Activated naive CD4-positive, alpha-beta T cell treated with anti-CD3 and anti-CD28 coated beads, Interleukin-2, amount 10 ng/mL, durations not matched to agents 7 days and 5 days (primary cell): ENCODE data around the gene TBC1D20.
"Not testable (repeated sequence)": the region's sequence is repeated elsewhere in the genome, so short reads cannot be mapped to it uniquely, and the experiment has no call there.

Experiments
- CTCF ChIA-PET: fragments of 350-600 bp; sonication (Branson Sonifier 250); formaldehyde crosslinking; loops from one replicate; lab custom pipeline; 2021; ENCODE audit warnings: antibody characterized with exemption; lab: Charles Lee
- DNase-seq: peaks from one replicate; pipeline ENCODE4 v3.0.0-alpha.2; 2020
- H3K27ac Mint-ChIP-seq: one replicate; pipeline ENCODE4 v1.8.0; 2021; ENCODE audit warnings: mild to moderate bottlenecking, moderate library complexity, mixed read lengths
- H3K27me3 Mint-ChIP-seq: one replicate; pipeline ENCODE4 v1.8.0; 2021; ENCODE audit warnings: mild to moderate bottlenecking, mixed read lengths
- H3K36me3 Mint-ChIP-seq: one replicate; pipeline ENCODE4 v1.8.0; 2021; ENCODE audit warnings: mixed read lengths
- H3K4me1 Mint-ChIP-seq: one replicate; pipeline ENCODE4 v1.8.0; 2021; ENCODE audit warnings: mixed read lengths
- H3K4me3 Mint-ChIP-seq: one replicate; pipeline ENCODE4 v1.8.0; 2021; ENCODE audit warnings: mild to moderate bottlenecking, moderate library complexity, mixed read lengths
- H3K9me3 Mint-ChIP-seq: one replicate; pipeline ENCODE4 v1.8.0; 2021; ENCODE audit warnings: mixed read lengths

The TBC1D20 gene

GRCh38 chr20:462199-462991, at the start of gene TBC1D20:
TSS of gene TBC1D20 (minus strand) at chr20:462533. CDS start at chr20:462405, 128 bp downstream.
- peak within 1 kb of the TSS; percentile 95 for H3K27ac Mint-ChIP-seq
- H3K36me3 Mint-ChIP-seq = peaks cover 9% of the 10 kb centered on the region
- CTCF ChIA-PET = interaction anchor here (1.0 to 1.3 kb wide), 3 partner anchors 17 to 100 kb away, joined by 3 to 5 read pairs (median 3); no protein-coding TSS in a partner anchor
- H3K4me3 Mint-ChIP-seq = peak within 1 kb of the TSS; percentile 89
- peaks cover 2% of the 10 kb centered on the region for H3K9me3 Mint-ChIP-seq
- peaks cover 4% of the 10 kb centered on the region for H3K27me3 Mint-ChIP-seq
- peak; percentile 87 for DNase-seq
- H3K4me1 Mint-ChIP-seq = peaks cover 44% of the 10 kb centered on the region

DNA sequence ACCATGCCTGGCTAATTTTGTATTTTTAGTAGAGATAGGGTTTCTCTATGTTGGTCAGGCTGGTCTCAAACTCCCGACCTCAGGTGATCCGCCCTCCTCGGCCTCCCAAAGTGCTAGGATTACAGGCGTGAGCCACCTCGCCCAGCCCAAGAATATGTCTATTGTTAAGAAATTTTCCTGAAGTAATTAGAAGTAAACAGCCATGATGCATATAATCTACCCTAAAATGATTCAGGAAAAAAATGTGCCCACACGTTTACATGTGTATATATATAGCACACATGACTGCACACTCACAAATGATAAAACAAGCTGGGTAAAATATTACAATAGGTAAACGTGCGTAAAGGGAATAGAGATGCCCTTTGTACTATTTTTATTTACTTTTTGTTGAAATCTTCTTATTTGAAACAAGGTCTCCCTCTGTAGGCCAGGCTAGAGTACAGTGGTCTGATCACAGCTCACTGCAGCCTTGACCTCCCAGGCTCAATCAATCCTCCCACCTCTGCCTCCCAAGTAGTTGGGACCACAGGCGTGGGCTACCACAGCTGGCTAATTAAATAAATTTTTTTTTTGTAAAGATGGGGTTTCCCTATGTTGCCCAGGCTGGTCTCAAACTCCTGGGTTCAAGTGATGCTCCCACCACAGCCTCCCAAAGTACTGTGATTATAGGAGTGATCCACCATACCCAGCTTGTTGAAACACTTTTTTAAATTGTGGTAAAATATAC, 48.2 kb upstream of the TBC1D20 start:
- H3K27ac Mint-ChIP-seq = peak overlapping the region; percentile 42
- H3K27me3 Mint-ChIP-seq, DNase-seq, H3K9me3 Mint-ChIP-seq, H3K4me3 Mint-ChIP-seq: not testable (repeated sequence)
- H3K4me1 Mint-ChIP-seq = peaks cover 13% of the 10 kb centered on the region
- CTCF ChIA-PET = interaction anchor here (0.6 to 1.4 kb wide), 2 partner anchors 20 to 103 kb away, joined by 4 read pairs; no protein-coding TSS in a partner anchor
- H3K36me3 Mint-ChIP-seq = peaks cover 34% of the 10 kb centered on the region

GRCh38 chr20:508364-508787, 46.0 kb upstream of the TBC1D20 start:
- H3K27me3 Mint-ChIP-seq, DNase-seq, CTCF ChIA-PET, H3K4me3 Mint-ChIP-seq, H3K27ac Mint-ChIP-seq, H3K9me3 Mint-ChIP-seq: not testable (repeated sequence)
- Mint-ChIP-seq H3K36me3 (peaks cover 31% of the 10 kb centered on the region), H3K4me1 (peaks cover 13% of the 10 kb centered on the region)

DNA sequence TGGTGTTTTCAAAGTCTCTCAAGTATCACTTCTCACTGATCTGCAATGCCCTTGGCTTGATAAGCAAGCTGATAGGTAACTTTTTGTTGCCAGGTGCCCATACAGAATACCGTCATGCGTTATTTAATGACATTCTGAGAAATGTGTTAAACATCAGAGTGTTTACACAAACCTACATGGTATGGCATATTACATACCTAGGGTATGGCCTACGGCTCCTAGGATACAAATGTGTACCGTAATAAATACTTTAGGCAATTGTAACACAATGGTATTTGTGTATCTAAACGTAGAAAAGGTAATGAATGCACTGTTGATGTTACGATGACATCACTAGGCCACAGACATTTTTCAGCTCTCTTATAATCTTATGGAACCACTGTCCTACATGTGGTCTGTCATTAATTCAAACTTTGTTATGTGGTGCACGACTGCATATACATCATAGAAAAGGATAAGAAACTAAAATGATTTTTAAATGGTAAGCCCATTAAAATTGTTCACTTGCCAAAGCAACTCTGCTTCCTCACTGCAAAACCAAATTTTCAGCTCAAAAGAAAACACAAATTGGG, 45.5 kb upstream of the TBC1D20 start:
- Mint-ChIP-seq H3K4me1 (peaks cover 13% of the 10 kb centered on the region), H3K9me3 (no peaks in the 10 kb centered on the region), H3K27ac (no peak overlapping the region), H3K36me3 (peaks cover 36% of the 10 kb centered on the region), H3K27me3 (no peaks in the 10 kb centered on the region), H3K4me3 (no peak overlapping the region)
- no peak for DNase-seq
- CTCF ChIA-PET = no interaction called here

DNA sequence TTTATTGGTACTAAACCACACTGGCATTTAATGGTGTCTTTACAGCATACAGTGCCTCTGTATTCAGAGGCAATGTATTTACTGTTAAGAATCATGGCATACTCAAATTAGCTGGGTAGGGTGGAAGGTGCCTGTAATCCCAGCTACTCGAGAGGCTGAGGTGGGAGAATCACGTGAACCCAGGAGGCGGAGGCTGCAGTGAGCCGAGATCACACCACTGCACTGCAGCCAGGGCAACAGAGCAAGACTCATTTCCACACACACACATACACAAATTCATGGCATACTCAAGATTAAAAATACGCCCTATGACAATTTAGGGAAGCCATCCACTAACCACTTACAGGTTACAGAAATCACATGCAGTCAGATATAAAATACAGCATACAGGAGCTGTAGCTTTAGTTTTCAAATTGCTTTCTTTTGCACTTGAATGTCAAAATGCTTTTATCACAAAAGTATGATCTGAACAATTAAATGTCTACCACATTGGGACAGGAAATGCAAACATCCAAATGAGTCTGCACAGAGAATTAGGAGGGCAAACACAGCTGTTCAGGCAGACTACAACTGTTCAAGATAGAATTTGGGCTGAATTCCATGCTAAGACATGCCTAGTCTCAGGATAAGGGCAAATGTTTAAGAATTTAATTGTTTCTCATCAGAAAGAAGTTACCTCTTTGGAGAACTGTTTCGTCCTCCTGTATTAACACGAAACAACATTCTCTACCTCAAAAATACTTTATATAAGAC, 44.8 kb upstream of the TBC1D20 start:
- DNase-seq = no peak
- CTCF ChIA-PET = no interaction called here
- Mint-ChIP-seq H3K36me3 (peaks cover 41% of the 10 kb centered on the region), H3K27ac (no peak overlapping the region), H3K4me1 (peaks cover 13% of the 10 kb centered on the region), H3K4me3 (no peak overlapping the region), H3K27me3 (no peaks in the 10 kb centered on the region), H3K9me3 (no peaks in the 10 kb centered on the region)

DNA sequence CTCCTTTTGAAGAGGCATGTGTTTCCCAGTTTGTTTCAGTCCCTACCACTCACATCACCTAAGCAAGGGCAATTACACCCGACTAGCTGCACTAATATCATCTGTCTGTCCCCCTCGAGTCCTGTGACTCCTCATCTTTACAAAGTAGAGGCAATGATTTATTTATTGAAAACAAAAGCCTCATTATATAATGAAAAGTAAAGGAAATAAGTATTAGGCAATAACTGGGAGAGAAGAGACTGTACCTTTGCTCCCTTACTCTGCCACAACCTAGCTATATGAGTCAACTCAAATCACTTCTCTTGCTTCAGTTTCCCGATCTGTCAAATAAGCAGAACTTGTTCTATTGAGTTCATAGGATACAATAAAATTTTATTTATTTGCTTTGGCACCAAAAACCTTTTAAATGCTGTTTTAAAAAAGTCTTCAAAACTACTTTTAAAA, 42.3 kb upstream of the TBC1D20 start:
- Mint-ChIP-seq H3K9me3 (no peaks in the 10 kb centered on the region), H3K36me3 (peaks cover 47% of the 10 kb centered on the region), H3K4me1 (peaks cover 5% of the 10 kb centered on the region), H3K27me3 (no peaks in the 10 kb centered on the region), H3K4me3 (no peak overlapping the region), H3K27ac (no peak overlapping the region)
- CTCF ChIA-PET = interaction anchor here (0.8 kb wide), 1 partner anchor 10 kb away, joined by 3 read pairs; no protein-coding TSS in a partner anchor
- no peak for DNase-seq

DNA sequence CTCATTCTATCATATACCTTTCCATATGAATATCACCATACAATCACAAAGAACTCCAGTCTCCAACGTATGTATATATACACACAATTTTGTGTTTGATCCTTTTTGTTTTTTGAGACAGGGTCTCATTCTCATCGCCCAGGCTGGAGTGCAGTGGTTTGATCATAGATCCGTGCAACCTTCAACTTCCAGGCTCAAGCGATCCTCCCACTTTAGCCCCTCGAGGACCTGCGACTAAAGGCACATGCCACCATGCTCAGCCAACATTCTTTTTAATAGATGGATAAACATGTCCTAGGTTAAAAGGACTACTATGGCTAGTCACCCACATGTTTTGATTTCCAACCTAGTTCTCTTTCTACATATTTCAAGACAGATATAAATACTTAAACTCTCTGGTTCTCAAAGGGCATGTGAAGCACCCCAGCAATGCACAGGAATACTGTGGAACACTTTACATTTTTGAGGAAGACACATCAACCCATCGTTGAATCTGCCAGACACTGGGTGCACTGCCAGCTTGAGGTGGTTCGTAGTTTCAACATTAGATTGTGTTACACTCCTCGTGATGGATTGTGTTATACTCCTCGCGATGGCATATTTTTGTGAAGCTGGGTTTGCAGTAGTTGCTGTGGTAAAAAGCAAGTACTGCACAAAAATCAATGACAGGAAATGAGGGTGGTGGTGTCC, 40.9 kb upstream of the TBC1D20 start:
- no peak overlapping the region for H3K4me3 Mint-ChIP-seq
- H3K27me3 Mint-ChIP-seq = no peaks in the 10 kb centered on the region
- no peak overlapping the region for H3K27ac Mint-ChIP-seq
- DNase-seq = no peak
- CTCF ChIA-PET = interaction anchor here (1.0 kb wide), 1 partner anchor 149 kb away, joined by 3 read pairs; no protein-coding TSS in a partner anchor
- H3K4me1 Mint-ChIP-seq = no peaks in the 10 kb centered on the region
- H3K9me3 Mint-ChIP-seq = no peaks in the 10 kb centered on the region
- H3K36me3 Mint-ChIP-seq = peaks cover 50% of the 10 kb centered on the region

GRCh38 chr20:497979-498378, 35.6 kb upstream of the TBC1D20 start:
- CTCF ChIA-PET = interaction anchor here (1.5 kb wide), 1 partner anchor 135 kb away, joined by 3 read pairs; no protein-coding TSS in a partner anchor
- H3K9me3 Mint-ChIP-seq = no peaks in the 10 kb centered on the region
- peaks cover 45% of the 10 kb centered on the region for H3K36me3 Mint-ChIP-seq
- no peak overlapping the region for H3K27ac Mint-ChIP-seq
- no peaks in the 10 kb centered on the region for H3K27me3 Mint-ChIP-seq
- no peaks in the 10 kb centered on the region for H3K4me1 Mint-ChIP-seq
- H3K4me3 Mint-ChIP-seq = no peak overlapping the region
- DNase-seq = no peak

DNA sequence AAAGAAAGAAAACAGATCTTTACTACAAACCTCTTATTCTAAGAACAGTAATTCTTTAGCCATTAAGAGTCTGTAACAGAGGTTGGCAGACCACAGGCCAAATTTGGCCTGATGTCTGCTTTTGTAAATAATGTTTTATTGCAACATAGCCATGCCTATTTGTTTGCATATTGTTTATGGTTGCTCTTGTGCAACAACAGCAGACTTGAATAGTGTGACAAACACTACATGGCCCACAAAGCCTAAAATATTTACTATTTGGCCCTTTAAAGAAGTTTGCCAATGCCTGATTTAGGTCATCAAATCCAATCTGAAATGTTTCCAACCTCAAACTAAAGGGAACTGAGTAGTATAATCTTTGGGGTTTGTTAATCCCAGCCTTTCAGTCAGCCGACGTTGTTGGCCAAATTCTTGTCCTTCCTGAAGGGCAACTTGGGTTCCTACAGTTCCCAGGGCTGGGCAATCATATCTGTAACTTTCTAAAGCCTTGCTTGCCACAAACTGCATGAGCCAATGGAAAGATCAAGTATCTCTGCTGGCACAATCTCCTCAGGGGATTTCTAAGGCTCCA, 33.9 kb upstream of the TBC1D20 start:
- no peak overlapping the region for H3K27ac Mint-ChIP-seq
- H3K9me3 Mint-ChIP-seq = no peaks in the 10 kb centered on the region
- peaks cover 53% of the 10 kb centered on the region for H3K36me3 Mint-ChIP-seq
- no peak overlapping the region for H3K4me3 Mint-ChIP-seq
- DNase-seq = no peak
- no peaks in the 10 kb centered on the region for H3K27me3 Mint-ChIP-seq
- no peaks in the 10 kb centered on the region for H3K4me1 Mint-ChIP-seq
- CTCF ChIA-PET = interaction anchor here (1.1 to 1.5 kb wide), 2 partner anchors 134 to 149 kb away, joined by 3 read pairs; no protein-coding TSS in a partner anchor

- no peak overlapping the region for H3K27ac Mint-ChIP-seq
- H3K36me3 Mint-ChIP-seq = peaks cover 59% of the 10 kb centered on the region
- CTCF ChIA-PET = no interaction called here
- DNase-seq = no peak
- no peaks in the 10 kb centered on the region for H3K4me1 Mint-ChIP-seq
- no peak overlapping the region for H3K4me3 Mint-ChIP-seq
- no peaks in the 10 kb centered on the region for H3K9me3 Mint-ChIP-seq
- no peaks in the 10 kb centered on the region for H3K27me3 Mint-ChIP-seq
Measured at GRCh38 chr20:492159-492558, 29.8 kb upstream of the TBC1D20 start.

DNA sequence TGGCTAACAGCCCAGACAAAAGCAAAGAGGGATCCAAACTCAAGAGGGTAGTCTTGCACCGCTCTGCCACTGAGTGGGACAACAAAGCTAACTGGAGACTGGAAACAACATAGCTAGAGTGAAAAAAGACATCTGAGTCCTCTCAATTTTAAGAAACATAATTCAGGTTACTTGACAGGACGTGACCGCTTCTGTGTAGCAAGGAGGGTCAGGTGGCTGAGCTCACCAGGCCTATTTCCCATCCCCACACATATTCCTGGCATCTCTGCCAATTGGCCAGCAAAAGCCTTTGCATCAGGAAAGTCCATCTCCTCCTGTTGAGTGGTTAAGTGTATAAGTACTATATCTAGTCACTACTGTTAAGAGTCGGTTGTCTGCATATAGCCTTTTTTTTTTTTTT, 25.3 kb upstream of the TBC1D20 start:
- CTCF ChIA-PET = interaction anchor here (0.8 to 0.9 kb wide), 2 partner anchors 45 to 73 kb away, joined by 3 read pairs; no protein-coding TSS in a partner anchor
- Mint-ChIP-seq H3K27me3 (no peaks in the 10 kb centered on the region), H3K9me3 (no peaks in the 10 kb centered on the region), H3K27ac (no peak overlapping the region), H3K36me3 (peaks cover 78% of the 10 kb centered on the region), H3K4me3 (no peak overlapping the region), H3K4me1 (peaks cover 7% of the 10 kb centered on the region)
- no peak for DNase-seq

DNA sequence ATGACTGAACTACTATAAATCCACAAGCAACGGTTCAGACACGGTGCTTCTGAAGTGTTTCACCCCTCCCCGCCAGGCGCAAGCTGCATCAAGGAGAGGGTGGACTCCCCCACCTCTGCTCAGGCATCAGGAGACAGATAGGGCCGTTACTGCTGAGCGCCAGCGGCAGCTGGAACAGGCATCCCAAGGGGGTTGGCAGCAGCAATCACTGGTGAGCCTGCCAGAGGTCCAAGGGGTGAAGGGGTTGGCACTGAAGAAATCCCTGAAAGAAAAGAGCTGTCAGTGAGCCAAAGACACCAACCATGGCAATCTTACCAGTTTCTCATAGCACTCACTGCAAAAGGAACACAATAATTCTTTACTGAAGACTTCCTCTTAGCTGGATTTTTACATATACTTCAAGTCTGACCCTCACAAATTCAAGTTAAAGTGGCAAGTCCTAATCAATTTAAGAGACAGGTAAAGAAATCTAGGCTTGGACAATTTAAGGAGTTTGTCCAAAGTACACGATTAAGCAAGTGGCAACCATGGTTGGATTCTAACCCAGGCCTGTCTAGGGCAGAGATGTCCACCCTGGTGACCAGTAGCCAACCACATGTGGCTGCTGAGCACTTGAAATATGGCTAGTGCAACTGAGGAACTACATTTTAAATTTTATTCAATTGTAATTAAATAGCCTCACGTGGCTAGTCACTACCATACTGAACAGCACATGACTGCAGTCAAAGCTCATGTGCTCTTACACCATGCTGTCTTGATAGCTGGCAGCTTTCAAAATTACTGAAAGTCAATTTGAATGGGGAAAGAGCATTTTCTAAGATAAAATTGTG, 21.7 kb upstream of the TBC1D20 start:
- H3K4me1 Mint-ChIP-seq = peaks cover 44% of the 10 kb centered on the region
- DNase-seq = no peak
- no peak overlapping the region for H3K4me3 Mint-ChIP-seq
- H3K27me3 Mint-ChIP-seq = no peaks in the 10 kb centered on the region
- H3K36me3 Mint-ChIP-seq = peaks cover 78% of the 10 kb centered on the region
- no peaks in the 10 kb centered on the region for H3K9me3 Mint-ChIP-seq
- no peak overlapping the region for H3K27ac Mint-ChIP-seq
- CTCF ChIA-PET = no interaction called here
